GM21447 (cell line): ENCODE data around the gene KTN1.

ENCODE experiments used
- ATAC-seq: cut with Tn5 transposase; IDR thresholded peaks from one replicate; pipeline ENCODE4 v1.9.1; 2021; ENCODE audit not compliant: unreplicated experiment

KTN1 gene

GRCh38 chr14:55579724-55580469, at the start of gene KTN1:
KTN1 (plus strand) TSS chr14:55580207; CDS start chr14:55612049, 31,842 bp downstream.
- peak; percentile 71 for ATAC-seq

GRCh38 chr14:55530464-55530863, 49.5 kb upstream of the KTN1 start:
- no peak for ATAC-seq

GRCh38 chr14:55532645-55533344, 47.2 kb upstream of the KTN1 start:
- ATAC-seq, result no peak

- no peak for ATAC-seq
Measured at GRCh38 chr14:55533960-55534359, 46.0 kb upstream of the KTN1 start.

GRCh38 chr14:55535516-55536203, 44.3 kb upstream of the KTN1 start:
- no peak for ATAC-seq

- ATAC-seq, result no peak
Measured at GRCh38 chr14:55536204-55536708, 43.8 kb upstream of the KTN1 start.

GRCh38 chr14:55537782-55538181, 42.2 kb upstream of the KTN1 start:
- ATAC-seq, result no peak

- ATAC-seq, result no peak
Measured at GRCh38 chr14:55539975-55540374, 40.0 kb upstream of the KTN1 start.

- no peak for ATAC-seq
Measured at GRCh38 chr14:55540847-55541773, 38.9 kb upstream of the KTN1 start.

GRCh38 chr14:55545779-55546178, 34.2 kb upstream of the KTN1 start:
- ATAC-seq, result peak; percentile 30

- ATAC-seq, result peak; percentile 68
Measured at GRCh38 chr14:55546212-55546874, 33.7 kb upstream of the KTN1 start.

- no peak for ATAC-seq
Measured at GRCh38 chr14:55547650-55548315, 32.2 kb upstream of the KTN1 start.

GRCh38 chr14:55553791-55554190, 26.2 kb upstream of the KTN1 start:
- no peak for ATAC-seq

- ATAC-seq, result no peak
Measured at GRCh38 chr14:55556929-55557623, 22.9 kb upstream of the KTN1 start.

GRCh38 chr14:55562135-55562534, 17.9 kb upstream of the KTN1 start:
- no peak for ATAC-seq

- ATAC-seq, result no peak
Measured at GRCh38 chr14:55568618-55569017, 11.4 kb upstream of the KTN1 start.

- ATAC-seq, result peak; percentile 61
Measured at GRCh38 chr14:55571125-55571889, 8.7 kb upstream of the KTN1 start.

GRCh38 chr14:55572578-55572977, 7.4 kb upstream of the KTN1 start:
- no peak for ATAC-seq
